Calu3 (cell line): ENCODE data around the gene ALKBH2. TPM values are rescaled to one million over a fixed set of nuclear protein-coding genes. Genes with fewer than 3 reads are reported as not detected.

ENCODE experiments used
- BruUV-seq: library from RNA; stranded (reverse); fragments of 400-500 nt; replicated peaks from 2 replicates; lab custom pipeline; 2021; lab: Mats Ljungman, UMichigan
- CTCF ChIA-PET: fragments of 300-600 bp; sonication (Branson Sonifier 250); formaldehyde crosslinking; loops from one replicate; lab custom pipeline; 2022; ENCODE audit warnings: antibody characterized with exemption; lab: Charles Lee
- DNase-seq: peaks from one replicate; pipeline ENCODE4 v3.0.0; 2022
- H3K27ac Mint-ChIP-seq: one replicate; pipeline ENCODE4 v1.8.0; 2022; ENCODE audit warnings: mixed read lengths; ENCODE audit not compliant: unreplicated experiment
- H3K27me3 Mint-ChIP-seq: one replicate; pipeline ENCODE4 v1.8.0; 2022; ENCODE audit warnings: mixed read lengths; ENCODE audit not compliant: unreplicated experiment
- H3K36me3 Mint-ChIP-seq: one replicate; pipeline ENCODE4 v1.8.0; 2022; ENCODE audit warnings: mild to moderate bottlenecking, moderate library complexity, mixed read lengths; ENCODE audit not compliant: insufficient read depth, unreplicated experiment
- H3K4me1 Mint-ChIP-seq: one replicate; pipeline ENCODE4 v1.8.0; 2022; ENCODE audit warnings: mild to moderate bottlenecking, low read depth, mixed read lengths; ENCODE audit not compliant: unreplicated experiment
- H3K4me3 Mint-ChIP-seq: one replicate; pipeline ENCODE4 v1.8.0; 2022; ENCODE audit warnings: mild to moderate bottlenecking, low read depth, moderate library complexity, mixed read lengths; ENCODE audit not compliant: unreplicated experiment
- H3K9me3 Mint-ChIP-seq: one replicate; pipeline ENCODE4 v1.8.0; 2022; ENCODE audit warnings: low read depth, mixed read lengths; ENCODE audit not compliant: unreplicated experiment
- CTCF ChIP-seq: fragments of 200-600 bp; IDR thresholded peaks from one replicate; pipeline ENCODE4 v1.8.0; 2022; ENCODE audit warnings: antibody characterized with exemption; ENCODE audit not compliant: unreplicated experiment
- intact Hi-C: fragments of 100-400 bp; cut with micrococcal nuclease; formaldehyde crosslinking; loops from one replicate; pipeline ENCODE4 v1.10.0; 2022; ENCODE audit not compliant: unreplicated experiment
- total RNA-seq: library from RNA; stranded (reverse); gene quantifications from 2 replicates; pipeline ENCODE4 v1.2.3, GENCODE V29; 2022

ALKBH2 gene
- total RNA-seq, 1 experiment from 2014 or later = 43.1 TPM

GRCh38 chr12:109137055-109137454 lies 43.8 kb upstream of the ALKBH2 start:
- CTCF ChIA-PET = no interaction called here
- Mint-ChIP-seq H3K4me1 (no peaks in the 10 kb centered on the region), H3K27me3 (peaks cover 46% of the 10 kb centered on the region), H3K36me3 (no peaks in the 10 kb centered on the region), H3K27ac (no peak overlapping the region), H3K4me3 (no peak overlapping the region), H3K9me3 (peaks cover 5% of the 10 kb centered on the region)
- no peak for TF ChIP-seq CTCF
- no peak for DNase-seq
- BruUV-seq = no TSS peak
- intact Hi-C loops = no loop called here

GRCh38 chr12:109134186-109134917 lies 41.1 kb upstream of the ALKBH2 start:
- Mint-ChIP-seq H3K36me3 (no peaks in the 10 kb centered on the region), H3K27ac (no peak overlapping the region), H3K4me3 (no peak overlapping the region), H3K4me1 (no peaks in the 10 kb centered on the region), H3K27me3 (peaks cover 52% of the 10 kb centered on the region), H3K9me3 (peaks cover 5% of the 10 kb centered on the region)
- peak; percentile 72 for TF ChIP-seq CTCF
- intact Hi-C loops = loop anchor here (1.0 kb wide), 1 partner anchor 251 kb away; no protein-coding TSS in a partner anchor
- CTCF ChIA-PET = interaction anchor here (0.9 to 1.3 kb wide), 2 partner anchors 20 to 23 kb away, joined by 3 to 4 read pairs; no protein-coding TSS in a partner anchor
- BruUV-seq = no TSS peak
- DNase-seq = peak; percentile 51

- no peak overlapping the region for H3K4me3 Mint-ChIP-seq
Measured at GRCh38 chr12:109131154-109132050, 38.1 kb upstream of the ALKBH2 start.

More at GRCh38 chr12:109131154-109132050, 38.1 kb upstream of the ALKBH2 start:
- peaks cover 2% of the 10 kb centered on the region for H3K9me3 Mint-ChIP-seq
- peaks cover 57% of the 10 kb centered on the region for H3K27me3 Mint-ChIP-seq
- no peak overlapping the region for H3K27ac Mint-ChIP-seq
- H3K4me1 Mint-ChIP-seq = no peaks in the 10 kb centered on the region
- no peak for TF ChIP-seq CTCF
- no peak for DNase-seq
- CTCF ChIA-PET = interaction anchor here (0.8 kb wide), 1 partner anchor 19 kb away, joined by 3 read pairs; no protein-coding TSS in a partner anchor
- no peaks in the 10 kb centered on the region for H3K36me3 Mint-ChIP-seq
- BruUV-seq = no TSS peak
- intact Hi-C loops = no loop called here
